Measurements from ENCODE around the gene CLEC16A. TPM values are rescaled to one million over a fixed set of nuclear protein-coding genes. Genes with fewer than 3 reads are reported as not detected.
"Not testable (repeated sequence)": the region's sequence is repeated elsewhere in the genome, so short reads cannot be mapped to it uniquely, and the experiment has no call there.

CLEC16A gene
- total and polyA plus RNA-seq, 3 experiments from 2014 or later = 18.6 to 38.2 (median 38.1) TPM

DNA sequence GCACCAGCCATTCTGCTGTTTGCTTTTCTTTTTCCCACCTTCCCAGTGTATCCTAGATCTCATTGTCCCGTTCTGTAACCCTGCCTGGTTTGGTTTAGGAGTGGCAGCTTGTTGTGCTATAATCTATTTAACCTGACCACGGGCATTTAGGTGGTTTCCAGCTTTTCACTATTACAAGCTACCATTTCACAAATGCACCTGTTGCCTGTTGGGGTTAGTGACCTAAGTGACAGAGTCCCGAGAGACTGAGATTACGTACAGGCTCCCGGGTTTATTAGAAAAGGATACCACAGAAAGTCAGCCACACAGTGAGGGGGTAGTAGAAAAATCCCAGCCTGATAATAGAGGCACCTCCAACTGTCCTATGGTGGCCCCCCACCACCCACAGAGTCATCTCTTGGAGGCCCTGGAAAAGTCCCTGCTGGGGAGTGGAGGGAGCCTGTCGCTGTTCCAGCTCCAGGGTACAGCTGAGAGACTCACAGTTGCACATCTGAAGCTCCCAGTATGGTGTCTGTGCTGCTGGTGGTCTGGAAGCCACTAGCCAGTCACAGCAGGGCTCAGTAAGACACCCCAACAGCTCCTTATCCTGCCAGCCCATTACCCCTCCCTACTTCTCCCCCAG lies 21.2 kb downstream of the CLEC16A start:
- H3K27me3 ChIP-seq (ENCODE audit: insufficient read depth, low read length, poor library complexity, severe bottlenecking) = no peaks in the 10 kb centered on the region
- H3K4me1 ChIP-seq (ENCODE audit: insufficient read depth, low read length) = peaks cover 21% of the 10 kb centered on the region
- no peaks in the 10 kb centered on the region for H3K9me3 Mint-ChIP-seq
- H3K27ac ChIP-seq (ENCODE audit: low read depth, low read length) = no peak overlapping the region
- H3K27ac Mint-ChIP-seq = peak overlapping the region in 4 of 8 donors; percentile 56 to 79 (median 78)
- peaks cover 10% of the 10 kb centered on the region for H3K36me3 ChIP-seq (ENCODE audit: insufficient read depth, low read length)
- ChIA-PET POLR2A (interaction anchor here (3.4 kb wide), 1 partner anchor 290 kb away, joined by 18 read pairs; the partner anchor contains the start of gene SOCS1), CTCF (interaction anchor here (0.6 to 5.4 kb wide), 16 partner anchors 10 to 441 kb away, joined by 3 to 46 read pairs (median 5); partner anchors contain the start of gene SOCS1)
- no peaks in the 10 kb centered on the region for H3K9me3 ChIP-seq (ENCODE audit: low read length)
- H3K4me1 Mint-ChIP-seq = peaks cover 16 to 27% (median 24%) of the 10 kb centered on the region in 3 donors
- H3K4me3 ChIP-seq (ENCODE audit: low read length) = no peak overlapping the region
- peaks cover 4 to 63% (median 9%) of the 10 kb centered on the region in 3 donors for H3K36me3 Mint-ChIP-seq
- DNase-seq = no peak
- no peak overlapping the region for H3K4me3 Mint-ChIP-seq
- H3K27me3 Mint-ChIP-seq = no peaks in the 10 kb centered on the region

DNA sequence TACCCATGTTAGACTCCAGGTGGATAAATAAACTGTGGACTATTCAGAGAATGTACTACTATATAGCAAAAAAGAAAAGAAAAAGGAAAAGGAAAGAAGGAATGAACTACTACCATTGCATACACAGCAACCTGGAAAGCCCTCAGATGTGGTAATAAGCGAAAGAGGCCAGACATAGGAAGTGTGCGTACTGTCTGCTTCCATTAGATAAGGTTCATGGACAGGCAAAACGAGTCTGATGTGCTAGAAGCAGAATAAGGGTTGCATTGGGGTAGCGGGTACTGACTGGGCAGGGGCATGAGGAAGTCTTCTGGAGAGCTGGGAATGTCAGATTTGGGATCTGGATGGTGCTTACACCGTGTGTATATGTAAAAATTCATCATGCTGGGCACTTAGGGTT lies 21.8 kb downstream of the CLEC16A start:
- H3K4me1 ChIP-seq (ENCODE audit: insufficient read depth, low read length) = peaks cover 21% of the 10 kb centered on the region
- POLR2A ChIA-PET = interaction anchor here (3.4 kb wide), 1 partner anchor 289 kb away, joined by 18 read pairs; the partner anchor contains the start of gene SOCS1
- Mint-ChIP-seq H3K4me1 (peaks cover 16 to 27% (median 24%) of the 10 kb centered on the region in 3 donors), H3K4me3 (no peak overlapping the region), H3K27ac (peak overlapping the region in 3 of 8 donors; percentile 40 to 79 (median 77)), H3K36me3 (peaks cover 4 to 64% (median 9%) of the 10 kb centered on the region in 3 donors), H3K9me3 (no peaks in the 10 kb centered on the region), H3K27me3 (no peaks in the 10 kb centered on the region)
- H3K27me3 ChIP-seq (ENCODE audit: insufficient read depth, low read length, poor library complexity, severe bottlenecking) = no peaks in the 10 kb centered on the region
- H3K36me3 ChIP-seq (ENCODE audit: insufficient read depth, low read length) = peaks cover 14% of the 10 kb centered on the region
- CTCF ChIA-PET = interaction anchor here (2.7 to 5.4 kb wide), 4 partner anchors 12 to 405 kb away, joined by 17 to 39 read pairs (median 18); no protein-coding TSS in a partner anchor
- DNase-seq = no peak
- H3K9me3 ChIP-seq (ENCODE audit: low read length) = no peaks in the 10 kb centered on the region
- no peak overlapping the region for H3K4me3 ChIP-seq (ENCODE audit: low read length)
- no peak overlapping the region for H3K27ac ChIP-seq (ENCODE audit: low read depth, low read length)

DNA sequence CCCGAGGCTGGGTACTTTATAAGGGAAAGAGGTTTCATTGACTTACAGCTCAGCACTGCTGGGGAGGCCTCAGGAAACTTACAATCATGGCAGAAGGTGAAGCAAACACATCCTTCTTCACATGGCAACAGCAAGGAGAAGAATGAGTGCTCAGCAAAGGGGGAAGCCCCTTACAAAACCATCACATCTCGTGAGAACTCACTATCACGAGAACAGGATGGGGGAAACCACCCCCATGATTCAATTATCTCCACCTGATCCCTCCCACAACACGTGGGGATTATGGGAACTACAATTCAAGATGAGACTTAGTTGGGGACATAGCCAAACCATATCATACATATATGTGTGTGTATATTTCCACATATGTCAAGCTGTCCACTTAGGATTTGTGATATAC lies 22.2 kb downstream of the CLEC16A start:
- DNase-seq; H3K9me3 ChIP-seq (ENCODE audit: low read length); POLR2A ChIA-PET; H3K27ac ChIP-seq (ENCODE audit: low read depth, low read length); H3K4me3 ChIP-seq (ENCODE audit: low read length); H3K27me3 Mint-ChIP-seq; H3K9me3 Mint-ChIP-seq; H3K4me3 Mint-ChIP-seq; H3K27me3 ChIP-seq (ENCODE audit: insufficient read depth, low read length, poor library complexity, severe bottlenecking): not testable (repeated sequence)
- H3K36me3 Mint-ChIP-seq = peaks cover 4 to 65% (median 8%) of the 10 kb centered on the region in 3 donors
- Histone ChIP-seq H3K36me3 (ENCODE audit: insufficient read depth, low read length) (peaks cover 16% of the 10 kb centered on the region), H3K4me1 (ENCODE audit: insufficient read depth, low read length) (peaks cover 23% of the 10 kb centered on the region)
- peaks cover 16 to 27% (median 24%) of the 10 kb centered on the region in 3 donors for H3K4me1 Mint-ChIP-seq
- CTCF ChIA-PET = interaction anchor here (5.4 kb wide), 1 partner anchor 13 kb away, joined by 39 read pairs; no protein-coding TSS in a partner anchor
- H3K27ac Mint-ChIP-seq = peak overlapping the region in 2 of 8 donors; percentile 39 to 40

DNA sequence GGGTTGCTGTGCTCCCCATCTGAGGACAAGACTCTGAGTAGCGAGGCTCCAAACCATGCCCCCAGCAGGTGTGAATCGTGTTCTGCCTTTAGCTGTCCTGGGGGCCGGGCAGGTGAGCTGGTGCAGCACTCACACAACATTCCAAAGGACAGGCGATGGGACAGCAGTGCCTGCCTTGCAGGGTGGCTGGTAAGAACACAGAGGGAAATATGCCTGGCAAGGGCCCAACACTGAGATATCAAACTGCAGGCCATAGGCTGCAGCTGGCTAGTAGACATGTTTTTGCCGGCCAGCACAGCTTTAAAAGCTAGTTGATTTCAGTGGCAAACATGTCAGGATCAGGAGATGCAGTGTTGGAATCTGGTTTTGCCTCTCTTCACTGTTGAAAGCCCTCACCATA lies 23.6 kb downstream of the CLEC16A start:
- H3K4me3 Mint-ChIP-seq = no peak overlapping the region
- ChIA-PET CTCF (interaction anchor here (0.9 to 2.9 kb wide), 4 partner anchors 288 to 444 kb away, joined by 3 to 9 read pairs (median 6); partner anchors contain the start of gene SOCS1), POLR2A (no interaction called here)
- H3K4me3 ChIP-seq (ENCODE audit: low read length) = no peak overlapping the region
- DNase-seq = no peak
- no peaks in the 10 kb centered on the region for H3K9me3 Mint-ChIP-seq
- no peaks in the 10 kb centered on the region for H3K27me3 Mint-ChIP-seq
- H3K27ac ChIP-seq (ENCODE audit: low read depth, low read length) = no peak overlapping the region
- no peaks in the 10 kb centered on the region for H3K9me3 ChIP-seq (ENCODE audit: low read length)
- H3K4me1 ChIP-seq (ENCODE audit: insufficient read depth, low read length) = peaks cover 25% of the 10 kb centered on the region
- H3K36me3 ChIP-seq (ENCODE audit: insufficient read depth, low read length) = peaks cover 11% of the 10 kb centered on the region
- H3K36me3 Mint-ChIP-seq = peaks cover 3 to 64% (median 10%) of the 10 kb centered on the region in 3 donors
- H3K4me1 Mint-ChIP-seq = peaks cover 21 to 37% (median 33%) of the 10 kb centered on the region in 3 donors
- H3K27ac Mint-ChIP-seq = peak overlapping the region in 1 of 8 donors; percentile 78
- no peaks in the 10 kb centered on the region for H3K27me3 ChIP-seq (ENCODE audit: insufficient read depth, low read length, poor library complexity, severe bottlenecking)

DNA sequence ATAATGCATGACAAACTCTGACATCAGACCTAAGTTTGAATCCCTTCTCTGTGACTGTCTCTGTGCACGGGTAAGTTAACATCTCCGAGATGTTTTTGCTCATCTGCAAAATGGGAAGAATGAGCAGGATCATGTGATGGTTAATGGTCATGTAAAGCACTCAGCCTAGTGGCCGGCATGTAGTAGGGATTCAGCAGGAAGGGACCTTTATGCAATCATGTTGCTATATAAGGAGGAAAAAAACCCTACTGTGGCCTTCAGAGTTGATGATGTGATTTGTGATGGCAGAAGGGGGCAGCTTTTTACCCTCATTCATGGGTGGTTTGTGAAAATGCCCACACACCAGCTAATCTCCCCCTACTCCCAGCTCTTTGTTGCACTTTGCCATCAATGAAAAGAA lies 24.1 kb downstream of the CLEC16A start:
- Mint-ChIP-seq H3K27ac (no peak overlapping the region), H3K27me3 (no peaks in the 10 kb centered on the region), H3K4me1 (peaks cover 21 to 40% (median 38%) of the 10 kb centered on the region in 3 donors), H3K36me3 (peaks cover 0 to 64% (median 13%) of the 10 kb centered on the region in 3 donors), H3K9me3 (no peaks in the 10 kb centered on the region), H3K4me3 (no peak overlapping the region)
- H3K4me3 ChIP-seq (ENCODE audit: low read length) = no peak overlapping the region
- peaks cover 25% of the 10 kb centered on the region for H3K4me1 ChIP-seq (ENCODE audit: insufficient read depth, low read length)
- H3K36me3 ChIP-seq (ENCODE audit: insufficient read depth, low read length) = peaks cover 6% of the 10 kb centered on the region
- no peak for DNase-seq
- ChIA-PET POLR2A (no interaction called here), CTCF (interaction anchor here (1.5 to 2.9 kb wide), 3 partner anchors 287 to 443 kb away, joined by 4 to 9 read pairs (median 8); partner anchors contain the start of gene SOCS1)
- H3K27me3 ChIP-seq (ENCODE audit: insufficient read depth, low read length, poor library complexity, severe bottlenecking) = no peaks in the 10 kb centered on the region
- no peaks in the 10 kb centered on the region for H3K9me3 ChIP-seq (ENCODE audit: low read length)
- H3K27ac ChIP-seq (ENCODE audit: low read depth, low read length) = no peak overlapping the region

DNA sequence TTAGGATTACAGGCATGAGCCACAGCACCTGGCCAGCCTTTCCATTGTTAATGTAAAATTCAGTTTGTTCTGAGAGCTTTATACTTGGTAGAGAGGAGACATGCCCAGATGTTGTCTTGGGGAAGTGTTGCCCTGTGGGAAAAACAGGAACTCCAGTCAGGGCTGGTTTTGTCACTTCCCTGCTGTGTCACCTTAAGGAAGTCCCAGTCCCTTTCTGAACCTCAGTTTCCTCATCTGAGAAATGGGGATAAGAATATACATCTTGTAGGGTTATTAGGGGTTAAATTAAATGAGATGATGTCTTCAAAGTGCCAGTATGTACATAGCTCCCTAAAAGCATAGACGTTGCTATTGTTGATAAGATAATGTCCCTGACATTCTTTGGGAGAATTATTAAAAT lies 25.3 kb downstream of the CLEC16A start:
- no peaks in the 10 kb centered on the region for H3K9me3 ChIP-seq (ENCODE audit: low read length)
- no peak overlapping the region for H3K4me3 ChIP-seq (ENCODE audit: low read length)
- ChIA-PET POLR2A (no interaction called here), CTCF (interaction anchor here (2.8 to 2.9 kb wide), 2 partner anchors 286 to 387 kb away, joined by 8 to 9 read pairs; partner anchors contain the start of gene SOCS1)
- H3K36me3 ChIP-seq (ENCODE audit: insufficient read depth, low read length) = peaks cover 5% of the 10 kb centered on the region
- H3K36me3 Mint-ChIP-seq = peaks cover 0 to 61% (median 14%) of the 10 kb centered on the region in 3 donors
- H3K27me3 ChIP-seq (ENCODE audit: insufficient read depth, low read length, poor library complexity, severe bottlenecking) = no peaks in the 10 kb centered on the region
- DNase-seq = no peak
- H3K4me1 Mint-ChIP-seq = peaks cover 13 to 31% (median 29%) of the 10 kb centered on the region in 3 donors
- no peaks in the 10 kb centered on the region for H3K27me3 Mint-ChIP-seq
- H3K27ac ChIP-seq (ENCODE audit: low read depth, low read length) = no peak overlapping the region
- H3K4me1 ChIP-seq (ENCODE audit: insufficient read depth, low read length) = peaks cover 18% of the 10 kb centered on the region
- no peak overlapping the region for H3K4me3 Mint-ChIP-seq
- H3K27ac Mint-ChIP-seq = no peak overlapping the region
- no peaks in the 10 kb centered on the region for H3K9me3 Mint-ChIP-seq

DNA sequence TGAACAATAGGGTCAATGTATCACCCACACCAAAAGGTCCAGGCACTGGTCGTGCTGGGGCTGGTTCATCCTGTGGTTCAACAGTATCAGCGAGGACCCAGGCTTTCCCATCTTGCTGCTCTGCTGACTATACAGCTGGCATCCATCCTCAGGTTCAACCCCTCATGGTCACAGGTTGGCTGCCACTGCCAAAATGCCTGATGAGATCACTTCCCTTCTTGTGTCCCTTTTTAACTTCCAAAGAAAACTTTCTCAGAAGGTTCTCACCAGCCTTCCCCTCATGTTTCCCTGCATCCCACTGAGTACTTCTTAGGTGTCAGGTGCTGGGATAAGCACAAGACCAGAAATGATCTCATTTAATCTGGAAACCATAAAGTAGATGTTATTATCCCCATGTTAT lies 25.7 kb downstream of the CLEC16A start:
- Histone ChIP-seq H3K27ac (ENCODE audit: low read depth, low read length) (no peak overlapping the region), H3K27me3 (ENCODE audit: insufficient read depth, low read length, poor library complexity, severe bottlenecking) (no peaks in the 10 kb centered on the region), H3K36me3 (ENCODE audit: insufficient read depth, low read length) (peaks cover 5% of the 10 kb centered on the region), H3K4me3 (ENCODE audit: low read length) (no peak overlapping the region), H3K9me3 (ENCODE audit: low read length) (no peaks in the 10 kb centered on the region), H3K4me1 (ENCODE audit: insufficient read depth, low read length) (peaks cover 13% of the 10 kb centered on the region)
- Mint-ChIP-seq H3K4me3 (no peak overlapping the region), H3K27me3 (no peaks in the 10 kb centered on the region), H3K36me3 (peaks cover 0 to 65% (median 16%) of the 10 kb centered on the region in 3 donors), H3K27ac (no peak overlapping the region), H3K4me1 (peaks cover 8 to 26% (median 25%) of the 10 kb centered on the region in 3 donors), H3K9me3 (no peaks in the 10 kb centered on the region)
- ChIA-PET POLR2A (no interaction called here), CTCF (interaction anchor here (1.4 to 2.9 kb wide), 3 partner anchors 286 to 386 kb away, joined by 5 to 9 read pairs (median 8); partner anchors contain the start of gene SOCS1)
- no peak for DNase-seq

GRCh38 chr16:10971560-10971961 lies 27.2 kb downstream of the CLEC16A start:
- Histone ChIP-seq H3K36me3 (ENCODE audit: insufficient read depth, low read length) (peaks cover 5% of the 10 kb centered on the region), H3K4me1 (ENCODE audit: insufficient read depth, low read length) (peaks cover 4% of the 10 kb centered on the region), H3K9me3 (ENCODE audit: low read length) (no peaks in the 10 kb centered on the region), H3K27ac (ENCODE audit: low read depth, low read length) (peak overlapping the region; percentile 27), H3K4me3 (ENCODE audit: low read length) (no peak overlapping the region), H3K27me3 (ENCODE audit: insufficient read depth, low read length, poor library complexity, severe bottlenecking) (no peaks in the 10 kb centered on the region)
- H3K36me3 Mint-ChIP-seq = peaks cover 0 to 68% (median 14%) of the 10 kb centered on the region in 3 donors
- no peaks in the 10 kb centered on the region for H3K9me3 Mint-ChIP-seq
- peaks cover 5 to 14% (median 12%) of the 10 kb centered on the region in 3 donors for H3K4me1 Mint-ChIP-seq
- peak in 2 of 5 donors; percentile 35 to 36 for DNase-seq
- H3K4me3 Mint-ChIP-seq = no peak overlapping the region
- H3K27me3 Mint-ChIP-seq = no peaks in the 10 kb centered on the region
- H3K27ac Mint-ChIP-seq = no peak overlapping the region
- CTCF ChIA-PET = interaction anchor here (0.5 to 2.6 kb wide), 18 partner anchors 9 to 1921 kb away, joined by 3 to 32 read pairs (median 4); partner anchors contain the start of gene SOCS1
- POLR2A ChIA-PET = interaction anchor here (0.6 kb wide), 1 partner anchor 282 kb away, joined by 3 read pairs; no protein-coding TSS in a partner anchor
